ENCODE measurements around the gene SF1. TPM values are rescaled to one million over a fixed set of nuclear protein-coding genes. Genes with fewer than 3 reads are reported as not detected.

The SF1 gene
- total and polyA plus RNA-seq, 4 experiments from 2014 or later = 48.3 to 832 (median 481) TPM

DNA sequence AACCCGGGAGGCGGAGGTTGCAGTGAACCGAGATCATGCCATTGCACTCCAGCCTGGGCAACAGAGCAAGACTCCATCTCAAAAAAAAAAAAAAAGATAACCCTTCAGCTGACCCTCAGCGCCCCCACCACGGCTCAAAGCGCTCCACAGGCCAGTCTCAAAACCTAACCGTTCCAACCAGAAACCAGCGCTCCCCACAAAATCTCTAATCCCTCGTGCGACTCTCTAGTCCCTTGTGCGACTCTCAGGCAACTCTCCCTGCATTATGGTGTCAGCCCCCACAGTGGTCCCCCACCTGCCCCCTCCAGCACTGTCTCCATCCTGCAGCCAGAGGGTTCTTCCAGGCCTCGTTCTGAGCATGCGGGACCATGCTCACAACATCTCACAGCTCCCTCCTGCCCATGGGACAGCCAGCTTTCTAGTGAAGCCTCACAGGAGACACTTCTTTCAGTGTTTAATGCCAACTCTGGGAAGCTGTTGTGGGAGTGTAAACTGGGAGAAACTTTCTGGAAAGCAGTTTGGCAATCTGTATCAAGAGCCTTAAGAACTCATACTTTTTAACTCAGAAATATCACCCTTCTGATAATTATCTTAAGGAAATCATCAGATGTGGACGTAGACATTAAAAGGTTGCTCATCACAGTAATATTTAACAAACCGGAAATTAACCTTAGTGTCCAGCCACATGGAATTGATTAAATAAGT is 30.2 kb downstream of the SF1 start:
- H3K4me3 Mint-ChIP-seq = peak overlapping the region in 5 of 8 donors; percentile 10 to 76 (median 47)
- peaks cover 20 to 56% (median 36%) of the 10 kb centered on the region in 4 donors for H3K4me1 Mint-ChIP-seq
- H3K9me3 Mint-ChIP-seq = peaks cover 0 to 1% (median 0%) of the 10 kb centered on the region in 8 donors

DNA sequence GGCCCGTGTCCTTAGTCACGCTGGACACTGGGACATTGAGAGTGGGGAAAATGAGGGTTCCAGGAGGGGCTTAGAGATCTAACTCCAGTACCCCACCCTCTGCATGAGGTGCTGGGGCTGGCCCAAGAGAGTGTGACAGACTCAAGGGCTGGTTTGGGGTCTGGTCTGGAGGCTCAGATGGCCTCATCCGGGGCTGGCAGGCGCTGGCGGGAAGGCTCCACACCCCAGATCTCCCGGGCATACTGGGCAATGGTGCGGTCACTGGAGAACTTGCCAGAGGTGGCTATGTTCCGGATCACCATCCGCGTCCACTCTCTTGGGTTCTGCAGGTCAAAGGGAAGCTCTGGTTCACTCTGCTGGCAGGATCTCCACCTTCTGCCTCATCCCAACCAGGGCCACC is 31.9 kb downstream of the SF1 start:
- intact Hi-C loops (cut with micrococcal nuclease) = loop anchor here (10.0 kb wide), 1 partner anchor 368 kb away; the partner anchor contains the start of genes TM7SF2 and ZNHIT2
- POLR2A ChIA-PET (ENCODE audit: partially characterized antibody) = interaction anchor here (1.1 to 26.2 kb wide), 4 partner anchors 21 to 365 kb away, joined by 3 to 1500 read pairs (median 4); partner anchors contain the start of genes PYGM, SF1 and TM7SF2
- no peaks in the 10 kb centered on the region for H3K9me3 ChIP-seq (ENCODE audit: control insufficient read depth in 1 of 2, low read length in 2 of 2)
- peak overlapping the region; percentile 96 for H3K27ac ChIP-seq (ENCODE audit: low read depth, low read length)
- H3K4me3 ChIP-seq (ENCODE audit: low read length in 2 of 2) = no peak overlapping the region
- H3K4me3 Mint-ChIP-seq = peak overlapping the region; percentile 35 to 72 (median 54)
- peaks cover 27% of the 10 kb centered on the region for H3K4me1 ChIP-seq (ENCODE audit: insufficient read depth, low read length)
- peaks cover 20 to 62% (median 31%) of the 10 kb centered on the region in 4 donors for H3K4me1 Mint-ChIP-seq
- H3K27ac Mint-ChIP-seq = peak overlapping the region; percentile 86 to 99 (median 90)
- H3K36me3 ChIP-seq (ENCODE audit: insufficient read depth, low read length) = peaks cover under 1% of the 10 kb centered on the region
- H3K27me3 ChIP-seq (ENCODE audit: insufficient read depth, low read length) = no peaks in the 10 kb centered on the region
- H3K36me3 Mint-ChIP-seq = peaks cover 6 to 31% of the 10 kb centered on the region in 2 donors
- peak in 1 of 5 donors; percentile 47 for DNase-seq
- no peaks in the 10 kb centered on the region for H3K27me3 Mint-ChIP-seq
- CTCF ChIA-PET (ENCODE audit: partially characterized antibody) = interaction anchor here (1.0 to 10.2 kb wide), 2 partner anchors 16 to 21 kb away, joined by 3 to 135 read pairs; partner anchors contain the start of gene PYGM
- peaks cover 0 to 1% (median 0%) of the 10 kb centered on the region in 8 donors for H3K9me3 Mint-ChIP-seq

More for the DNA sequence above, 30.2 kb downstream of the SF1 start:
- H3K4me1 ChIP-seq (ENCODE audit: insufficient read depth, low read length) = peaks cover 18% of the 10 kb centered on the region
- ChIA-PET POLR2A (ENCODE audit: partially characterized antibody) (interaction anchor here (1.3 to 26.2 kb wide), 2 partner anchors 19 to 40 kb away, joined by 3 to 1500 read pairs; partner anchors contain the start of genes PYGM and SF1), CTCF (ENCODE audit: partially characterized antibody) (interaction anchor here (0.5 to 10.2 kb wide), 4 partner anchors 9 to 28 kb away, joined by 3 to 135 read pairs (median 4); partner anchors contain the start of gene PYGM)
- intact Hi-C loops (cut with micrococcal nuclease) = loop anchor here (10.0 kb wide), 1 partner anchor 367 kb away; the partner anchor contains the start of genes TM7SF2 and ZNHIT2
- Mint-ChIP-seq H3K27ac (peak overlapping the region; percentile 36 to 92 (median 79)), H3K27me3 (no peaks in the 10 kb centered on the region), H3K36me3 (peaks cover 16 to 43% of the 10 kb centered on the region in 2 donors)
- no peak overlapping the region for H3K27ac ChIP-seq (ENCODE audit: low read depth, low read length)
- no peak overlapping the region for H3K4me3 ChIP-seq (ENCODE audit: low read length in 2 of 2)
- no peaks in the 10 kb centered on the region for H3K36me3 ChIP-seq (ENCODE audit: insufficient read depth, low read length)
- H3K27me3 ChIP-seq (ENCODE audit: insufficient read depth, low read length) = no peaks in the 10 kb centered on the region
- no peaks in the 10 kb centered on the region for H3K9me3 ChIP-seq (ENCODE audit: control insufficient read depth in 1 of 2, low read length in 2 of 2)
- no peak for DNase-seq

DNA sequence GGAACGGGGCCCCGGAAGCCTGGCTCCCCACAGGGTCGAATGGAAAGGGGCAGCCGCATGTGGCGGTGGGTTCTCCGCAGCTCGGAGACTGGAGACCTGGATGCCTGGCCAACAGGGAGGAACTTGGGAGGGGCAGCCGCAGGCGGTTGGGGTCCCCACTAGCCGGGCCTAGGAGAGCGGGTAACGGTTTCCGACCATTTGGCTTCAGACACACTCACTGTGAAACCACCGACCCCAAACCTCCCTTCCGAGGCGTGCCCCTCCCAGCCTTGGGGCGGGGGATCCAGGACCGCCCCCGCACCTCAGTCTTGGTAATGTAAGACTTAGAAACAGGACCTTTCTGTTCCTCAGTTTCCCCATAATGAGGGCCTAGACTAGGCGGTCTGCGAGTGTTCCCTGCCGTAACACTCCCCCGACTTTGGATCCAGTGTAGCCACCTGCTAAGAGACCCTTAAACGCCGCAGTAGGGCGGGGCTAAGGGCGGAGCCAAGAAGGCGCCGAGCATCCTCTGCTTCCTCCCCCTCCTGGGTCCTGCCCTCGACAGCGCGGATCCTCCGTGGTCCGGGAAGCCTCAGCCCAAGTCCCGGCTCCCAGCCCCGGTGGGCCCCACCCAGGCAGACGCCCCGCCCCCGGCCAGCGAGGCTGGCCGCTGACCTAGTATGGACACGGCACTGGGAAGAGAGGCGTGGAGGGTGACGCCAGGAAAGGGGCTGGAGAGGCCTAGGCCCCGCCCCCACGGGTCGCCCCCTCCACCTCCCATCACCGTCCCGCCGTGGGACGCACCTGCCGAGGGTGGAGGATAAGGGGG is 32.6 kb downstream of the SF1 start:
- H3K9me3 Mint-ChIP-seq = peaks cover 0 to 1% (median 0%) of the 10 kb centered on the region in 8 donors
- no peaks in the 10 kb centered on the region for H3K9me3 ChIP-seq (ENCODE audit: control insufficient read depth in 1 of 2, low read length in 2 of 2)
- peaks cover 22 to 65% (median 32%) of the 10 kb centered on the region in 4 donors for H3K4me1 Mint-ChIP-seq
- H3K27ac Mint-ChIP-seq = peak overlapping the region; percentile 99 to 100 (median 99)
- H3K36me3 Mint-ChIP-seq = peaks cover 11 to 33% of the 10 kb centered on the region in 2 donors
- peaks cover 8% of the 10 kb centered on the region for H3K36me3 ChIP-seq (ENCODE audit: insufficient read depth, low read length)
- peak overlapping the region; percentile 92 to 99 (median 96) for H3K4me3 Mint-ChIP-seq
- CTCF ChIA-PET (ENCODE audit: partially characterized antibody) = interaction anchor here (0.8 to 10.2 kb wide), 5 partner anchors 17 to 100 kb away, joined by 3 to 135 read pairs (median 32); partner anchors contain the start of gene PYGM
- POLR2A ChIA-PET (ENCODE audit: partially characterized antibody) = interaction anchor here (0.6 to 26.2 kb wide), 32 partner anchors 10 to 1145 kb away, joined by 3 to 1500 read pairs (median 8); partner anchors contain the start of genes CCDC85B, EHD1, FAU and MAP4K2
- peak overlapping the region; percentile 61 to 82 for H3K4me3 ChIP-seq (ENCODE audit: low read length in 2 of 2)
- no peaks in the 10 kb centered on the region for H3K27me3 ChIP-seq (ENCODE audit: insufficient read depth, low read length)
- peaks cover 30% of the 10 kb centered on the region for H3K4me1 ChIP-seq (ENCODE audit: insufficient read depth, low read length)
- H3K27ac ChIP-seq (ENCODE audit: low read depth, low read length) = peak overlapping the region; percentile 96
- no peaks in the 10 kb centered on the region for H3K27me3 Mint-ChIP-seq
- intact Hi-C loops (cut with micrococcal nuclease) = loop anchor here (1.0 to 10.0 kb wide), 3 partner anchors 33 to 369 kb away; partner anchors contain the start of genes MAP4K2, SF1, TM7SF2 and ZNHIT2
- peak; percentile 86 to 89 (median 87) for DNase-seq

DNA sequence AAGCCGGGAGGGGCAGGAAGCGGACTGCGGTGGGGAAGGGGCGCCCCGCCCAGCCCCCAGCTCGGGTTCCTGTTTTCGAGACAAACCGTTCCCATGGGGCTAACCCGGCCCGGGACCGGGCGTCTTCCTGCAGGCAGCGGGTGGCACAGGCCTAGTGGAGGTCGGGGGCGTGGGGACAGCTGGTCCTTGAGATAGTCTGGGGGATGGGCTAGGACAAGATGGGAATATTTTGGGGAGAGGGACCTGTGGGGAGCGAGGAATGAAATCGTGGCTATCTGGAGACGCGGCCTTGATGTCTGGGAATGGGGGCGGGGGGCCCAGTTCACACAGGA is 33.2 kb downstream of the SF1 start:
- Histone ChIP-seq H3K4me3 (ENCODE audit: low read length in 2 of 2) (peak overlapping the region; percentile 61 to 82), H3K36me3 (ENCODE audit: insufficient read depth, low read length) (peaks cover 13% of the 10 kb centered on the region), H3K4me1 (ENCODE audit: insufficient read depth, low read length) (peaks cover 35% of the 10 kb centered on the region), H3K9me3 (ENCODE audit: control insufficient read depth in 1 of 2, low read length in 2 of 2) (no peaks in the 10 kb centered on the region), H3K27ac (ENCODE audit: low read depth, low read length) (peak overlapping the region; percentile 96), H3K27me3 (ENCODE audit: insufficient read depth, low read length) (no peaks in the 10 kb centered on the region)
- CTCF ChIA-PET (ENCODE audit: partially characterized antibody) = interaction anchor here (0.8 to 10.2 kb wide), 8 partner anchors 9 to 102 kb away, joined by 3 to 135 read pairs (median 10); partner anchors contain the start of gene PYGM
- Mint-ChIP-seq H3K27me3 (no peaks in the 10 kb centered on the region), H3K4me1 (peaks cover 22 to 65% (median 32%) of the 10 kb centered on the region in 4 donors), H3K36me3 (peaks cover 14 to 34% of the 10 kb centered on the region in 2 donors), H3K4me3 (peak overlapping the region; percentile 92 to 99 (median 96)), H3K27ac (peak overlapping the region; percentile 99 to 100 (median 99)), H3K9me3 (peaks cover 0 to 1% (median 0%) of the 10 kb centered on the region in 8 donors)
- intact Hi-C loops (cut with micrococcal nuclease) = loop anchor here (1.0 to 10.0 kb wide), 3 partner anchors 33 to 370 kb away; partner anchors contain the start of genes MAP4K2, SF1, TM7SF2 and ZNHIT2
- POLR2A ChIA-PET (ENCODE audit: partially characterized antibody) = interaction anchor here (0.6 to 26.2 kb wide), 40 partner anchors 10 to 1904 kb away, joined by 3 to 1500 read pairs (median 5); partner anchors contain the start of genes CCDC85B, CDC42BPG, EHD1 and FAU
- peak; percentile 89 to 97 (median 94) for DNase-seq

DNA sequence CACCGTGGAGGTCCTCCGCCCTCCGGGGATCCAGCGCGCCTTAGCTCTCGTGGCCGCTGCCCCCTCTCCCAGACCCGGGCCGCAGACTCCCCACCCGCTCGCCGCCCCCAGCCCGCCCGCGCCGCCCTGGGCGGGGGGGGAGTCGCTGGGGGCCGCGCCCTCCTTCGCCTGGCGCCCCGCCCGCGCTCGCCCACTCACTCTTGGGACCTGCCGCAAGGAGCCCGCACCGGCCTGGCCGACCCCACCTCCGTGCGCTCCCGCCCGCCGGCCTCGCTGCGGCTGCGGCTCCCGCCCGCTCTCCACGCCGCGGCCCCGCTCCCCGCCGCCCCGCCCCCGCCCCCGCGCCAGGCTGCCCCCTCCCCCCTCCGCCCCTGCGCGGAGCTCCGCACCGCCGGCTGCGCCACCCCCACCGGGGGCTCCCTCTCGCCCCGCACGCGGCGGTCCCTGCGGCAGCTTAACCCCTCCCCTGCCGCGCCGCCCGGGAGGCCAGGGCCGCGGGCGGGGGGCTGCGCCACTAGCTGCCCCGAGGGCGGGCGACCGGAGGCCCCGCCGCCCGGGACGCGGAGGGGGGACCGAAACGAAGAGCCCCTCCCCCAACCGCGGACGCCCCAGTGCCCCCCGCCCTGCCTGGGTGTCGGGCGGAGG is 33.7 kb downstream of the SF1 start:
- Histone ChIP-seq H3K36me3 (ENCODE audit: insufficient read depth, low read length) (peaks cover 18% of the 10 kb centered on the region), H3K4me3 (ENCODE audit: low read length in 2 of 2) (peak overlapping the region; percentile 95 to 98), H3K27ac (ENCODE audit: low read depth, low read length) (peak overlapping the region; percentile 96), H3K27me3 (ENCODE audit: insufficient read depth, low read length) (no peaks in the 10 kb centered on the region), H3K9me3 (ENCODE audit: control insufficient read depth in 1 of 2, low read length in 2 of 2) (no peaks in the 10 kb centered on the region), H3K4me1 (ENCODE audit: insufficient read depth, low read length) (peaks cover 38% of the 10 kb centered on the region)
- Mint-ChIP-seq H3K4me3 (peak overlapping the region; percentile 97 to 99 (median 98)), H3K27ac (peak overlapping the region; percentile 99 to 100 (median 100)), H3K27me3 (no peaks in the 10 kb centered on the region), H3K36me3 (peaks cover 15 to 37% of the 10 kb centered on the region in 2 donors), H3K4me1 (peaks cover 22 to 66% (median 33%) of the 10 kb centered on the region in 4 donors), H3K9me3 (peaks cover 0 to 1% (median 0%) of the 10 kb centered on the region in 8 donors)
- POLR2A ChIA-PET (ENCODE audit: partially characterized antibody) = interaction anchor here (0.6 to 26.2 kb wide), 53 partner anchors 9 to 1903 kb away, joined by 3 to 1500 read pairs (median 5); partner anchors contain the start of genes ARL2, CCDC85B, CDC42BPG and EHD1
- intact Hi-C loops (cut with micrococcal nuclease) = loop anchor here (1.0 to 10.0 kb wide), 3 partner anchors 34 to 370 kb away; partner anchors contain the start of genes MAP4K2, SF1, TM7SF2 and ZNHIT2
- CTCF ChIA-PET (ENCODE audit: partially characterized antibody) = interaction anchor here (0.8 to 10.2 kb wide), 13 partner anchors 8 to 103 kb away, joined by 3 to 135 read pairs (median 10); partner anchors contain the start of genes MAP4K2, PYGM and SF1
- peak in 1 of 5 donors; percentile 67 for DNase-seq
